ENCODE measurements around the gene DCBLD1. TPM values are rescaled to one million over a fixed set of nuclear protein-coding genes. Genes with fewer than 3 reads are reported as not detected.

The DCBLD1 gene
- total RNA-seq, 1 donor, result 29.7 TPM

- Histone ChIP-seq H3K9me3 (ENCODE audit: low read depth, low read length) (no peaks in the 10 kb centered on the region), H3K27me3 (ENCODE audit: insufficient read depth, low read length) (no peaks in the 10 kb centered on the region), H4K20me1 (ENCODE audit: insufficient read depth, low read length) (no peaks in the 10 kb centered on the region), H3K4me2 (ENCODE audit: insufficient read depth, low read length) (no peak overlapping the region), H2AFZ (ENCODE audit: low read length) (no peak overlapping the region), H3K79me2 (ENCODE audit: insufficient read depth, low read length) (peaks cover 63% of the 10 kb centered on the region), H3K27ac (ENCODE audit: low read depth, low read length) (no peak overlapping the region), H3K4me3 (ENCODE audit: insufficient read depth, low read length) (no peak overlapping the region), H3K4me1 (ENCODE audit: insufficient read depth, low read length) (peaks cover 50% of the 10 kb centered on the region), H3K36me3 (ENCODE audit: insufficient read depth, low read length) (peaks cover 43% of the 10 kb centered on the region)
- no peak for TF ChIP-seq CTCF (IDR thresholded peaks at IDR 0.05; ENCODE audit: extremely low read depth, low read depth, low read length)
- DNase-seq (ENCODE audit: insufficient read length, low spot score, missing footprints), result no peak
Measured at GRCh38 chr6:117508450-117508971, 26.0 kb downstream of the DCBLD1 start.

- Histone ChIP-seq H3K9me3 (ENCODE audit: low read depth, low read length) (no peaks in the 10 kb centered on the region), H3K36me3 (ENCODE audit: insufficient read depth, low read length) (peaks cover 38% of the 10 kb centered on the region), H4K20me1 (ENCODE audit: insufficient read depth, low read length) (no peaks in the 10 kb centered on the region), H3K4me3 (ENCODE audit: insufficient read depth, low read length) (no peak overlapping the region), H3K27ac (ENCODE audit: low read depth, low read length) (no peak overlapping the region), H2AFZ (ENCODE audit: low read length) (no peak overlapping the region), H3K4me1 (ENCODE audit: insufficient read depth, low read length) (peaks cover 51% of the 10 kb centered on the region), H3K79me2 (ENCODE audit: insufficient read depth, low read length) (peaks cover 63% of the 10 kb centered on the region), H3K4me2 (ENCODE audit: insufficient read depth, low read length) (no peak overlapping the region), H3K27me3 (ENCODE audit: insufficient read depth, low read length) (no peaks in the 10 kb centered on the region)
- no peak for TF ChIP-seq CTCF (IDR thresholded peaks at IDR 0.05; ENCODE audit: extremely low read depth, low read depth, low read length)
- no peak for DNase-seq (ENCODE audit: insufficient read length, low spot score, missing footprints)
Measured at GRCh38 chr6:117509021-117509420, 26.5 kb downstream of the DCBLD1 start.

GRCh38 chr6:117512056-117512828 is 29.8 kb downstream of the DCBLD1 start:
- TF ChIP-seq CTCF (IDR thresholded peaks at IDR 0.05; ENCODE audit: extremely low read depth, low read depth, low read length), result no peak
- Histone ChIP-seq H3K4me3 (ENCODE audit: insufficient read depth, low read length) (no peak overlapping the region), H3K79me2 (ENCODE audit: insufficient read depth, low read length) (peaks cover 52% of the 10 kb centered on the region), H3K27ac (ENCODE audit: low read depth, low read length) (peak overlapping the region; percentile 29), H2AFZ (ENCODE audit: low read length) (no peak overlapping the region), H3K4me1 (ENCODE audit: insufficient read depth, low read length) (peaks cover 32% of the 10 kb centered on the region), H4K20me1 (ENCODE audit: insufficient read depth, low read length) (no peaks in the 10 kb centered on the region), H3K36me3 (ENCODE audit: insufficient read depth, low read length) (peaks cover 16% of the 10 kb centered on the region), H3K27me3 (ENCODE audit: insufficient read depth, low read length) (no peaks in the 10 kb centered on the region), H3K9me3 (ENCODE audit: low read depth, low read length) (no peaks in the 10 kb centered on the region), H3K4me2 (ENCODE audit: insufficient read depth, low read length) (no peak overlapping the region)
- no peak for DNase-seq (ENCODE audit: insufficient read length, low spot score, missing footprints)

- Histone ChIP-seq H2AFZ (ENCODE audit: low read length) (no peak overlapping the region), H3K27ac (ENCODE audit: low read depth, low read length) (no peak overlapping the region), H3K9me3 (ENCODE audit: low read depth, low read length) (no peaks in the 10 kb centered on the region), H3K4me3 (ENCODE audit: insufficient read depth, low read length) (no peak overlapping the region), H3K27me3 (ENCODE audit: insufficient read depth, low read length) (no peaks in the 10 kb centered on the region), H3K4me1 (ENCODE audit: insufficient read depth, low read length) (peaks cover 28% of the 10 kb centered on the region), H4K20me1 (ENCODE audit: insufficient read depth, low read length) (no peaks in the 10 kb centered on the region), H3K4me2 (ENCODE audit: insufficient read depth, low read length) (no peak overlapping the region), H3K36me3 (ENCODE audit: insufficient read depth, low read length) (peaks cover 15% of the 10 kb centered on the region), H3K79me2 (ENCODE audit: insufficient read depth, low read length) (peaks cover 55% of the 10 kb centered on the region)
- DNase-seq (ENCODE audit: insufficient read length, low spot score, missing footprints), result peak; percentile 18
- no peak for TF ChIP-seq CTCF (IDR thresholded peaks at IDR 0.05; ENCODE audit: extremely low read depth, low read depth, low read length)
Measured at GRCh38 chr6:117512987-117513573, 30.6 kb downstream of the DCBLD1 start.

All from osteoblast (primary cell).